Common myeloid progenitor, CD34-positive (primary cell): ENCODE results near the gene MARK3.
A peak's percentile ranks its signal among the peaks of the same experiment; 100 is the strongest.

Experiments
- CTCF ChIA-PET: fragments of 350-600 bp; sonication (Branson Sonifier 250); formaldehyde crosslinking; loops from one replicate; lab custom pipeline; 2021; ENCODE audit warnings: antibody characterized with exemption; lab: Charles Lee
- POLR2A ChIA-PET: fragments of 350-600 bp; sonication (Branson Sonifier 250); formaldehyde crosslinking; loops from one replicate; lab custom pipeline; 2021; ENCODE audit warnings: antibody characterized with exemption; lab: Charles Lee
- DNase-seq, 3 donors: peaks; one replicate each; pipeline versions ENCODE4 v3.0.0 to v3.0.0-alpha.2; 2013
- H3K27ac ChIP-seq, 2 experiments: 1 replicate in 1 of 2; 2 replicates in 1 of 2; pipeline ENCODE4 v1.7.0; 2013; ENCODE audit warnings: inconsistent platforms in 2 of 2, low read length in 2 of 2, mild to moderate bottlenecking in 2 of 2, low read depth in 1 of 2, moderate library complexity in 1 of 2; ENCODE audit not compliant: severe bottlenecking in 2 of 2, insufficient read depth in 1 of 2, poor library complexity in 1 of 2
- H3K27me3 ChIP-seq, 5 experiments: replicated peaks in 2 of 5; 1 replicate in 3 of 5; 2 replicates in 2 of 5; pipeline versions ENCODE4 v1.6.1 to v1.7.0; 2013; ENCODE audit warnings: low read length in 4 of 5, mild to moderate bottlenecking in 2 of 5, moderate library complexity in 2 of 5, inconsistent platforms in 1 of 5; ENCODE audit not compliant: insufficient read depth in 5 of 5, control insufficient read depth in 4 of 5
- H3K36me3 ChIP-seq, 4 experiments: 1 replicate in 2 of 4; 2 replicates in 2 of 4; pipeline versions ENCODE4 v1.6.1 to v1.7.0; 2013; ENCODE audit warnings: low read length in 3 of 4, control low read depth in 1 of 4, mild to moderate bottlenecking in 1 of 4; ENCODE audit not compliant: control insufficient read depth in 4 of 4, insufficient read depth in 4 of 4
- H3K4me1 ChIP-seq, 4 experiments: 1 replicate in 3 of 4; 2 replicates in 1 of 4; pipeline versions ENCODE4 v1.6.1 to v1.7.1; 2013; ENCODE audit warnings: low read length in 3 of 4, mild to moderate bottlenecking in 3 of 4, control low read depth in 1 of 4, inconsistent platforms in 1 of 4, moderate library complexity in 1 of 4; ENCODE audit not compliant: control insufficient read depth in 4 of 4, insufficient read depth in 4 of 4; ENCODE audit errors: control extremely low read depth in 1 of 4
- H3K4me3 ChIP-seq, 7 experiments: 1 replicate in 4 of 7; 2 replicates in 3 of 7; pipeline versions ENCODE4 v1.5.1 to v1.7.0; 2013; ENCODE audit warnings: mild to moderate bottlenecking in 7 of 7, low read length in 6 of 7, moderate library complexity in 6 of 7, inconsistent platforms in 2 of 7, low read depth in 2 of 7, control low read depth in 1 of 7; ENCODE audit not compliant: insufficient read depth in 4 of 7, control insufficient read depth in 1 of 7; ENCODE audit errors: extremely low read depth in 1 of 7
- H3K9me3 ChIP-seq, 5 experiments: 1 replicate in 4 of 5; 2 replicates in 1 of 5; pipeline versions ENCODE4 v1.6.1 to v1.7.1; 2013; ENCODE audit warnings: low read length in 4 of 5, mild to moderate bottlenecking in 2 of 5, inconsistent platforms in 1 of 5, low read depth in 1 of 5, moderate library complexity in 1 of 5; ENCODE audit not compliant: control insufficient read depth in 4 of 5, insufficient read depth in 2 of 5; ENCODE audit errors: control extremely low read depth in 1 of 5
- WGBS: methylation state at CpG from one replicate; pipeline ENCODE4 v1.1.5; 2013; ENCODE audit not compliant: insufficient coverage; 5-methylcytosine and 5-hydroxymethylcytosine counted together

The MARK3 gene

DNA sequence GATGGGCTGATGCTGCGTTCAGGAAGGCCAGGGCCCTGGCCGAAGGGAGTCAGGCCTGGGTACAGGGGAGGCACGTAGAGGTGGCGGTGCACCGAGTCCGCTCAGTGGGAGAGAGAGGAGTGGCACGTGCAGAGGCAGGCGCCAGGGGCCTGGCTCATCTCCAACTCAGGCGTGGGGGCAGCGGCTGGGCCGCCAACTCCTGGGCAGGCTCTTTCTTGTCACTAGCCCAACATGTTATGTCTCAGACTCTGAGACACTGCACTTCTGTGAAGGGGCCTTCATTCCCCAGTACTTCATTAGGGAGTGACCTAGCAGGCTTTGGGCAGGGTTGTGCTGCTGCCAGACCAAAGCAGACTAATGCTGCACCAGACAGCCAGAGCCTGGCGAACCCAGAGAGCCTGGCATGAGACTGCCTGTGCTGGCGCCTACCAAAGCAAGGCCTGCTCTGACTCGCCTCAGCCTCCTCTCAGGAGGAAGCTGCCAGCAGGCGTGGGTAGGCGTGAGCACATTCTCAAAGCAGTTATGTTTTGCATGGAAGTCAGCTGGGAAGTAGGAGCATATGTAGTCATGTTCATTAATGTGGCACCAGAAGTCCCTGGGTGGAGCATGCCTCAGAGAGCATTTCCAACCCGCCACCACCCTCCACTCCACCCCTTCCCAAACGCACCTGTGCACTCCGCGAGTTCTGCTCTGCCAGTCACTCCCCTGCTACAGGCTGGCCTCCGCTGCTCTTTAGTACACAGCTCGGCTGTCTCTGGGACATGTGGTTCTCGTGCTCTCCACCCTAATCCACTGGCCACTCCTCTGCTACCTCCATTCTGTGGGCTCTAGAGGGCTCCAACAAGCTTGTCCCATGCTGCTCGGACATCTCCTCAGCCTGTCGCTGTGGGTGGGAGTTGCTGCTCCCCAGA lies 127.7 kb downstream of the MARK3 start:
- Histone ChIP-seq H3K27me3 (no peaks in the 10 kb centered on the region), H3K36me3 (peaks cover 0 to 18% (median 14%) of the 10 kb centered on the region in 4 experiments), H3K27ac (no peak overlapping the region), H3K9me3 (no peaks in the 10 kb centered on the region), H3K4me3 (no peak overlapping the region), H3K4me1 (peaks cover 0 to 14% (median 4%) of the 10 kb centered on the region in 4 experiments)
- POLR2A ChIA-PET = no interaction called here
- WGBS = 87% methylated on average over 23 of the region's 25 CpGs
- CTCF ChIA-PET = interaction anchor here (1.7 kb wide), 1 partner anchor 12 kb away, joined by 5 read pairs; no protein-coding TSS in a partner anchor
- peak in 2 of 3 donors; percentile 39 to 53 for DNase-seq

DNA sequence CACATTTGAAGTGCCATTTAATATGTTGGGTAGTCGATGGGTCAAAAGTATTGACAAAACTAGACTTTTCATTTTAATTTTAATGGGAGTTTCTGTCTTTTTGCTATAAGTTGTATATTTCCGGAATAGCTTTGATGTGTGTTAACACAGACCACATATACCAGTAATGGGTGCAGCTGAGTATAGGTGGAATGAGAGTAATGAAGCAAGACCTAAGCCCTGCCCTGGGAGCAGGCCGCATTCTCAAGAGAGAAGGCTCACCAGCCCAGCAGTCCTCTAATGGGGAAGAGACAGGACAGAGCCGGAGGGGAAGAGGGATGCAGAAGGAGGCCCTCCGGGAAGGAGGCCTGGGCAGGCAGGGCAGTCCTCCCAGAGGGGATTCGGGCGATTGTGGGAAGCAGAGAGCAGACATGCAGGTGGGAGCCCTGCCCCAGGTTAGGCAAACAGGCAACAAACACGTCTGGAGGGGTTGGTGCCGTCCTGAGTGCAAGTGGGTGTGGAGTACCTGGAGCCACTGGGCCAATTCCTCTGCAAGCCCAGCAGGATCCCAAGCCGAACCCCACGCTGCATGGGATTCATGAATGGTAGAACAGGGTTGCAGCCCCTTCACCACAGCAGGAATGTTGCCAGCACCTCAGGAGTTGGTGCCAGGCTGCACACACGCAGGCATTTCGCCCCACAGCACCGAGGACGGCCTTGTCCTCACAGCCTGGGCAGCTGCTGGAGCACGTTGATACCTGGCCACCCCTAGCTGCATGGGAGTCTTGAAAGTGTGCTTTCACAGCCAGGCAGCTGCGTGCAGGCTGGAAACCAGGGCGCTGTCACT lies 129.6 kb downstream of the MARK3 start:
- Histone ChIP-seq H3K27me3 (no peaks in the 10 kb centered on the region), H3K4me1 (peaks cover 0 to 32% (median 22%) of the 10 kb centered on the region in 4 experiments), H3K27ac (no peak overlapping the region), H3K36me3 (peaks cover 0 to 13% (median 9%) of the 10 kb centered on the region in 4 experiments), H3K4me3 (no peak overlapping the region), H3K9me3 (no peaks in the 10 kb centered on the region)
- DNase-seq = no peak
- 93% methylated on average over 16 of the region's 18 CpGs for WGBS
- POLR2A ChIA-PET = no interaction called here
- CTCF ChIA-PET = interaction anchor here (0.7 to 11.1 kb wide), 5 partner anchors 13 to 31 kb away, joined by 3 to 147 read pairs (median 4); no protein-coding TSS in a partner anchor

DNA sequence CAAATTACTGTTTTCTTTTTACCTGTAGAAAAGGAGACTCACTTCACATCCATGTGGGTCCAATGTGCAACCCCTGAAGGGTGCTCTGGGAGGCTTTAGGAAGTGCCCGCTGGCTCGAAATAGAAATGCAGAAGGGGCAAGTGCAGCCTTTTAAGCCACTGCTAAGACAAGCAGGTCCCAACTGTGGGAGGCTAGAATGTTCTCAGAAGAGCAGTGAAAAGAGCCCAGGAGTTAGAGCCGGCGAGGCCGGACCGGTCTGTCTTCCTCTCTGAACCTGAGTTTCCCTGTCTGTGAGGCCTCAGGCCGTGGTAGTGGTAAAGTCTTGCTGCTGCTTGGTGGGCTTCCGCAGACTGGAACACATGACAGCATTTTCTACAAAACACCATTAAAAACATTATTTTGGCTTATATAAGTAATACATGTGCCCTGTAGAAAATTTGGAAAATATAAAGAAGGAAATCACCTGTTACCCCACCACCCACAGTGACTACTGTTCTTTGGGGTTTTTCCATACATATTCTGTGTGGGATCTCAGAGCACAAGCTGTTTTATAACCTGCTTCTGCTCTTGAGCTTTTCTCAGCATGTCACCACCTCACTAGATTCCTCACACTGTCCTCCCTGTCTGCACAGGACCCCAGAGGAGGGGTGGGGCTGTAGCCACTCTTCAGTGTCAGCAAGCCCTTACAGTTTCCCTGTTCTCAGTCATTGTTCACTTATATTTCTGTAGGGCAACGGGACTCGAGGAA lies 131.4 kb downstream of the MARK3 start:
- H3K4me3 ChIP-seq = no peak overlapping the region
- no peaks in the 10 kb centered on the region for H3K9me3 ChIP-seq
- H3K27ac ChIP-seq = no peak overlapping the region
- WGBS = 71% methylated on average over 4 of the region's 10 CpGs
- peaks cover 0 to 44% (median 36%) of the 10 kb centered on the region in 4 experiments for H3K4me1 ChIP-seq
- H3K27me3 ChIP-seq = peaks cover 0 to 3% (median 0%) of the 10 kb centered on the region in 5 experiments
- ChIA-PET POLR2A (no interaction called here), CTCF (interaction anchor here (1.0 to 11.1 kb wide), 9 partner anchors 8 to 45 kb away, joined by 3 to 147 read pairs (median 5); partner anchors contain the start of gene TRMT61A)
- no peak for DNase-seq
- peaks cover 0 to 2% (median 0%) of the 10 kb centered on the region in 4 experiments for H3K36me3 ChIP-seq

DNA sequence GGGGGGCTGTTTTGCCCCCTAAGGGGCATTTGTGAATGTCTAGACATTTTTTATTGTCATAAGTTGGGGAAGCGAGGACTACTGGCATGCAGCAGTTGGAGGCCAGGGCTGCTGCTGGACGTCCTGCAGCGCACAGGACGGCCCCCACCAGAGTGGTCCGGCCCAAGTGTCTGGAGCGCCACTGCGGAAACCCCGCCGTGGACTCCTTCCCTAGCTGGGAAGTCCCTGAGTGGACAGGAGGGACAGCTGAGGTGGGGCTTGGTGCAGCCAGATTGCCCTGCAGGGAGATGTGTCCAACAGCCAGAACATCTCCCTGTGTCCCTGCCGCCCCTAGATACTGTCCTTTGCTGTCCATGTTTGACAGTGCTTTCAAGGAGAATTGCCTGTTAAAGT lies 132.0 kb downstream of the MARK3 start:
- H3K27ac ChIP-seq = no peak overlapping the region
- POLR2A ChIA-PET = no interaction called here
- H3K9me3 ChIP-seq = no peaks in the 10 kb centered on the region
- H3K4me3 ChIP-seq = no peak overlapping the region
- peaks cover 0 to 49% (median 40%) of the 10 kb centered on the region in 4 experiments for H3K4me1 ChIP-seq
- WGBS = 95% methylated on average over 10 of the region's 10 CpGs
- CTCF ChIA-PET = interaction anchor here (1.0 to 11.1 kb wide), 7 partner anchors 9 to 44 kb away, joined by 3 to 147 read pairs (median 11); partner anchors contain the start of gene TRMT61A
- no peak for DNase-seq
- peaks cover 0 to 2% (median 0%) of the 10 kb centered on the region in 4 experiments for H3K36me3 ChIP-seq
- peaks cover 0 to 9% (median 0%) of the 10 kb centered on the region in 5 experiments for H3K27me3 ChIP-seq

DNA sequence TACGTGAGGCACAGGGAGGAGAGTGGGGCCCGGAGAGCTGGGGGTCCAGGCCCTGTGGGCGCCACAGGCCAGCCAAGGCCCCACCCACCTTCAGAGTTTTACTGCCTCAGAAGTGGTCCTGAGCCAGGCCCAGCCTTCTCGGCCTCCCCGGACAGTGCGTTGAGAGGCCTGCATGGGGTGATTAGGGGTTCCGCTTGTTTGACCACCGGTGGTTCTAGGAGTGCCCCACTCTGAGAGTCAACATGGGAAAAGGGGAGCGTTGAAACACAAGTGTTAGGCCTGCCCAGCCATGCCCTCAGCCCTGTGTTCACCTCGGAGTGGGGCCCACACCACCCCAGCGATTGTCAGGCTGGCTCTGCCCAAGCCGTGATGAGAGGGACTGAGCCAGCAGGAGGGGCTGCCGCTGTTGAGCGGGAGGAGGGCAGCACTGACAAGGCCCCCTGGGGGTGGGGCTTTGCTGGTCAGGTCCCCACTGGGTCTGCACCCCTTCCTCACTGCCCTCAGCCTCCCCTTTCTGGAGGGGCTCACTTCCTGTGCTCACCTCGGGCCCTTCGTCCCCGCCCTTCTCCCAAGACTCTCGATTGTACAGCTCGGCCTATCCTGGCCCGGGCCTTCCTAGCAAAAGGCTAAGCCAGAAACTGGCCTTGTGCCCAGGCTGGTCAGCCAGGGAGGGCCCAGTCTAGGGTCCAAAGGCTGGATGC lies 132.7 kb downstream of the MARK3 start:
- 70% methylated on average over 16 of the region's 20 CpGs for WGBS
- Histone ChIP-seq H3K27me3 (peaks cover 0 to 16% (median 0%) of the 10 kb centered on the region in 5 experiments), H3K4me3 (no peak overlapping the region), H3K4me1 (peaks cover 0 to 51% (median 46%) of the 10 kb centered on the region in 4 experiments), H3K9me3 (no peaks in the 10 kb centered on the region), H3K36me3 (no peaks in the 10 kb centered on the region), H3K27ac (no peak overlapping the region)
- DNase-seq = no peak
- ChIA-PET CTCF (interaction anchor here (1.0 to 11.1 kb wide), 13 partner anchors 9 to 44 kb away, joined by 3 to 147 read pairs (median 5); partner anchors contain the start of gene TRMT61A), POLR2A (no interaction called here)
